Right renal cortex interstitium (tissue), 3 donors: ENCODE measurements around the gene KHDC1. TPM values are rescaled to one million over a fixed set of nuclear protein-coding genes. Genes with fewer than 3 reads are reported as not detected.
"Not testable (repeated sequence)": the region's sequence is repeated elsewhere in the genome, so short reads cannot be mapped to it uniquely, and the experiment has no call there.

Experiments
- DNase-seq, 3 donors: peaks; one replicate each; pipeline ENCODE4 v3.0.0-alpha.2; 2013; ENCODE audit warnings: low read depth in 3 of 3, low spot score in 2 of 3
- polyA plus RNA-seq, 3 donors: library from polyadenylated mRNA; unstranded; fragments of 120-200 nt; gene quantifications; one replicate each; pipeline ENCODE4 v1.2.1, GENCODE V29; 2013; ENCODE audit not compliant: insufficient read length in 3 of 3

The KHDC1 gene
- polyA plus RNA-seq, 3 donors: 8.5 to 8.6 (median 8.5) TPM

DNA sequence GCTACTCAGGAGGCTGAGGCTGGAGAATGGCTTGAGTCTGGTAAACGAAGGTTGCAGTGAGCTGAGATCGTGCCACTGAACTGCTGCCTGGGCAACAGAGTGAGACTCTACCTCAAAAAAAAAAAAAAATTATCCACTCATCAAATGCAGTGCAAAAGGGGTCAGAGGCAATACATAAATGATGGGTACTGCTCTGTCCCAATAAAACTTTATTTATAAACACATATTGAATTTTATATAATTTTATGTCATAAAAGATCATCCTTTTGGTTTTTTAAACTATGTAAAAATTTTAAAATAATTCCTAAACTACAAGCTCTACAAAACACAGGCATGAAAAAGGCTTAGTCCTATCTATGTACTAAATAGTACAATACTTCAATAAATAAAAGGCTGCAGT is 10.3 kb downstream of the KHDC1 start:
- DNase-seq: no peak

DNA sequence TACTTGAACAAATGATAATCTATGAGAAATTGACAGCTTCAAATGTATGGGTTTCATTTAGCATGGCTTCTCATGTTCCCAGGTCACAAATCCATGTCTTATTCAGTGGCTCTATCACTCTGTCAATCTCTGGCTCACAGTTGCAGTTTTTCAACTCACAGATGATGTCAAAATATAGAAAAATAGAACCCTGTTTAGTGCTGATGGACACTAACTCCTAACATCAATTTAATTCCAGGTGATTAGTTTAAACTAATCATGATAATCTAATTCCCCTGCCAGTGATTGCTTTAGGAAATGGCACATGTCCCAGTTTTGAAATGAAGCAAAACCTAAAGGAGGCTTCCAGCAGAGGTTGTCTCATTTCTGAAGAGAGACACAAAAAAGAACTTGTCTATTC is 13.0 kb downstream of the KHDC1 start:
- no peak for DNase-seq

DNA sequence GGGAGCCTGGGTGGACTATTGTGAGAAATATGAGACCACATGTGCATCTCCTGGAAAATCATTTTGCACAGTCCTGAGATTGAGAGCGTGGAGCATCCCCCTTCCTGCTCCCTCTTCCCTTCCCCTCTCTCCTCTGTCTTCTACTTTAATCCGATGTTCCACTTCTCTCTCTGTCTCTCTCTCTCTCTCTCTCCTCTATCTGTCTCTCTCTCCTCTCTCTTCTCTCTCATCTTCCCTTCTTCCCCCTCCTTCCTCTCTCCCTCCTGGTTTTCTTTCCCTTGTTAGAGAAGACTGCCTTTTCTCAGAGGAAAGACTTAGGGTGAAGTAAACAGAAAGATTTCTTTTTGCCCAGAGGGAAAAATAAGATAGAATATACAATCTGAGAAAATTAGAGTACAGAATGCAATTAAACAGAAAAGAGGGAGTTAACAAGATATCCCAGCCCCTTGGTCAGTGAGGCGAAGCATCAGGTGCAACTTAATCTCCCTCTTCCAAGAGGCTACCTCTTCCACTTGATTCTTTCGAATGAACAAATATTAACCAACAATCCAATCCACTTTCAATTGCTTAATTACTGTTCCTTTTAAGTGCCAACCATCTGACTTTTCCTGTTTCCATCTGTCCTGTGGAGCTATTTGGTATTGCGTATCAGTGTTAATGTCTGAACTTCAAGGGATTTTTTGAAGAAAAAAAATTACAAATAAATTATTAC is 14.6 kb downstream of the KHDC1 start:
- DNase-seq: no peak

DNA sequence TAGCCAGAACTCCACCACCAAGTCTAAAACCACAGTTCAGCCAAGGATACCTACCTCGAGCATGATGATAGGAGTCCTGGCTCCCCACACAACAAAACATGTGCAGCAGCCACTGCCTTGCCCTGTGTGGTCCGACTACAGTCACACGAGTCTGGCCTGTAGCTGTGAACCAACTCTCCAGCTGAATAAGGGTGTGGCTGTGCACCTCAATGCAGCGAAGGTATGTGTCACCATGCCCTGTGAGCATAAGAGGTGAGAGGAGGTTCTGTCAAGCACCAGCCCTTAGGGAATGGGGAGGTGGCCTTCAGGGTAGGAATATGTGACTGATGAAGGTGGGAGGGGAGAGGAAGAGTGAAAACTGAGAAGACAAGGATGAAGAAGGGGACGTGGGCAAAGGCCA is 21.0 kb downstream of the KHDC1 start:
- no peak for DNase-seq

DNA sequence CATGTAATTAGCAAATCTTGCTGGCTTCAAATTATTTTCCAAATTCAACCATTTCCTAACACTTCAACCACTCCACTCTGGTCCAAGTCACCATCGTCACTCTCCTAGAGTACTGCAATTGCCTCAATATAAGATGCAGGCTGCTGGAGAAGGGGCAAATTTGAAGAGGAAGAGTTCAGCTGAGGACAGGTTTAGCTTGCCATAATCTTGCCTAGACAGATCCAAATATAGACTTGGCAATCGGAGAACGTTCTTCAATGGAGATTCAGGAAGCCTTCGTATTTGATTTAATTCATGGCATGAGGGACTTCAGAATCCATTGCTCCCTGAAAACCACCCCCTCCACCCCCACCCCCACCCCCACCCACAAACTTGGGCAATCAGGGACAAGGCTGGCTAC is 22.3 kb downstream of the KHDC1 start:
- DNase-seq: no peak

DNA sequence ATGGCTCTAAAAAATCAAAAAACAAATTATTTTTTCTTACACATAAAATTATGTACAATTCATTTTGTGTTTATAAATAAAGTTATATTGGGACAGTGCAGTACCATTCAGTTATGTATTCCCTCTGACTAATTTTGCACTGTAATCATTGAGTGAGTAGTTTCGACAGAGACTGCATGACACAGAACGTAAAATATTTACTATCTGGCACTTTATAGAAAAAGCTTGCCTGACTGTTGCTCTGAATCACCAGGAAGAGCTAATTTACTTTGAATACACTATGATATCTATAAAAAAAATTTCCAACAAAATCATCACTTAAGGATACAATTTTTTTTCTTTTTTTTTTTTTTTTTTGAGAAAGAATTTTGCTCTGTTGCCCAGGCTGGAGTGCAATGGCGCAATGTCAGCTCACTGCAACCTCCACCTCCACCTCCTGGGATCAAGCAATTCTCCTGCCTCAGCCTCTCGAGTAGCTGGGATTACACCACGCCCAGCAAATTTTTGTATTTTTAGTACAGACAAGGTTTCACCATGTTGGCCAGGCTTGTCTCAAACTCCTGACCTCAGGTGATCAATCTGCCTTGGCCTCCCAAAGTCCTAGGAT is 26.7 kb downstream of the KHDC1 start:
- no peak for DNase-seq

DNA sequence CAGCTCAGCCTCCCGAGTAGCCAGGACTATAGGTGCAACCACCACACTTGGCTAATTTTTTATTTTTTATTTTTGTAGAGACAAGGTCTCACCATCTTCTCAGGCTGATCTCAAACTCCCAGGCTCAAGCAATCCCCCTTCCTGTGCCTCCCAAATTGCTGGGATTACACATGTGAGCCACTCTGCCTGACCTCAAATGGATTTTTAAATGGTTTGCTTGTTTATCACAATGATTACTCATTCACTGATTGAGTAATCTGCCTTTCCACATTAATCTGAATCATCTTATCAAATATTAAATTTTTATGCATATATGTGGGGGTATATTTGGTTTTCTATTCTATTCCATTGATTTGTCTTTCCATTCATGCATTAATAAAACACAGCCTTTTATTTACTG is 28.3 kb downstream of the KHDC1 start:
- no peak for DNase-seq

DNA sequence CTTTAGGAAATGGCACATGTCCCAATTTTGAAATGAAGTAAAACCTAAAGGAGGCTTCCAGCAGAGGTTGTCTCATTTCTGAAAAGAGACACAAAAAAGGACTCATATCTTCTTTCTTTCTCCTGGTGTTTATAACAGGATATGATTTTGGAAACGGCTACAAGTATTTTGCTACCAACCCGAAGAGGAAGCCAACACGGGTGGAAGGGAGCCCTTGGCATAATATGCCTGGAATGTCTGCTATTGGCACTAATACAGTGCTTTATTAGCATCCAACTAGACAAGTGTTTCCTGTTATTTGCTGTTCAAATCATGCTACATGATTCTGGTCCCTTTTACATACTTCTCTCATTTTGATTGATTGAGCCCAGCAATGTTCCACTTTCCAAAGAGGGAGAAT is 29.0 kb downstream of the KHDC1 start:
- not testable (repeated sequence) for DNase-seq

DNA sequence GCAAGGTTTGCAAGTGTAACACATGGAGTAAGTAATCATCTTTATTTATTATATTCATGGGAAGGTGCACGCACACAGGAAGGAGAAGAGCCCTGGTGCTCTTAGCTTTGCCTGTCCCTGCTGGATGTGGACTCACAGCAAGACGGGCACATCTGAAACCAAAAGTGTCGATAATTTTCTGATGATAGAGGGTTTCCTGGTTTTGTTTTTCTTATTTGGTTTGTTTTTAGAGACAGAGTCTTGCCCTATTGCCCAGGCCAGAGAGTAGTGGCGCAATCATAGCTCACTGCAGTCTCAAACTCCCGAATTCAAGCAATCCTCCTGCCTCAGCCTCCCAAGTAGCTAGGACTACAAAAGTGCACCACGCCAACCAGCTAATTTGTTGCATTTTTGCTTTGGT is 29.9 kb downstream of the KHDC1 start:
- DNase-seq: no peak

DNA sequence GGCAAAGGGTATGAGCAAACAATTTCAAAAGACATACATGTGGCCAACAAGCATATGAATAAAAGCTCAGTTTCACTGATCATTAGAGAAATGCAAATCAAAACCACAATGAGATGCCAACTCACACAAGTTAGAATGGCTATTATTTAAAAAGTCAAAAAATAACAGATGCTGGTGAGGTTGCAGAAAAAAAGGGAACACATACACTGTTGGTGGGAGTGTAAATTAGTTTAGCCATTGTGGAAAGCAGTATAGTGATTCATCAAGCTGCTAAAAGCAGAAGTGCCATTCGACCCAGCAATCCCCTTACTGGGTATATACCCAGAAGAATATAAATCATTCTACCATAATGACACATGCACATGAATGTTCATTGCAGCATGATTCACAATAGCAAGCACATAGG is 31.0 kb downstream of the KHDC1 start:
- DNase-seq: no peak

DNA sequence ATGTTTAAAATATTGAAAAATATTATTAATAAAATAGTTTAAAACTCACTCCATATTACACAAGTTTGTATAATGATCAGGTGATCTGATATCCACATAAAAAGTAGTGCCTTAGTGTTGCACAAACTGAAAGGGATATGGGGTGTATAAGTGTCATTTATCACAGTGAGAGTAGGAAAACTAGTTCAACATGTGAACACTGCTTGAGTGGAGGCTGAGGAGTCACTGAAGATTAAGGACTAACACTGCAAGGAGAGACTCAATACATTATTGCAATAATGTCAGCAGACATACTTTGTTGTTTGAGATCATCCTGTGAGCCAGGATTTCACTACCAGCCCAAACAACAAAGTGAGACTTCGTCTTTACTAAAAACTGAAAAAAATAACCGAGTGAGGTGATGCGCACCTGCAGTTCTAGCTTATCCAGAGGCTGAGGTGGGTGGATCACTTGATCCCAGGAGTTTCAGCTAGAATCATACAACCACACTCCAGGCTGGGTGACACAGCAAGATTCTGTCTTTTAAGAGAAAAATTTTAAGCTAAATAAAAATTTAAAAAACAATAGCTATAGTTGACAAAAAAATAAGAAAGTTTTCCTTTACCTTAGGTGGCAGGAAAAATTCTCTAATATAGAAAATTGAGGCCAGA is 35.3 kb downstream of the KHDC1 start:
- DNase-seq: no peak

DNA sequence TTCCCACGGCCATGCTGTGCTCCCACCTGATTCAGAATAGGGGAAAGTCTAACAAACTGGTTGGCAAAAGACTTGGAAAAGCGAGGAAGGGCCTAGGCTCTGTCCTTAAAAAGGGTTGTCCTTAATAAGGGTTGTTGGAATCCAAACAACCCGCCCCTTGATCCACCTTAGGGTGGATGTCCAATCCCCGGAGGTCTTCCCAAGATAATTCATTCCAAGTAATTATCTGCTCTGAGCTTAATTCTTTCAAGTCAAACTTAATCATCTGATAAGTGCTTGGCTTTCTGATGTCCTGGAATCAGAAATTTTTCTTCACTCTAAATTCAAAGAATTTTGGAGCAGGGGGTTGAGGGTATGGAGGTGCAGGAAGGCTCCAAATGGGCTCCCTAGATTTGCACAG is 37.6 kb downstream of the KHDC1 start, which contains the start of gene KHDC1L:
TSS of gene KHDC1L (minus strand) at position 101 of the 400 bp plus-strand sequence. CDS start at position 13, 88 bp downstream.
- no peak for DNase-seq

DNA sequence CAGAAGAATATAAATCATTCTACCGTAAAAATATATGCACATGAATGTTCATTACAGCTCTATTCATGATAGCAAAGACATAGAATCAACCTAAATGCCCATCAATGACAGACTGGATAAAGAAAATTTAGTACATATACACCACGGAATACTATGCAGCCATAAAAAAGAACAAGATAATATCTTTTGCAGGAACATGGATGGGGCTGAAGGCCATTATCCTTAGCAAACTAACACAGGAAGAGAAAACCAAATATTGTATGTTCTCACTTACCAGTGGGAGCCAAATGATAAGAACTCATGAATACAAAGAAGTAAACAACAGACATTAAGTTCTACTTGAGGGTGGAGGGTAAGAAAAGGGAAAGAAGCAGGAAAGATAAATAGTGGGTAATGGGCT is 46.1 kb downstream of the KHDC1 start:
- no peak for DNase-seq

DNA sequence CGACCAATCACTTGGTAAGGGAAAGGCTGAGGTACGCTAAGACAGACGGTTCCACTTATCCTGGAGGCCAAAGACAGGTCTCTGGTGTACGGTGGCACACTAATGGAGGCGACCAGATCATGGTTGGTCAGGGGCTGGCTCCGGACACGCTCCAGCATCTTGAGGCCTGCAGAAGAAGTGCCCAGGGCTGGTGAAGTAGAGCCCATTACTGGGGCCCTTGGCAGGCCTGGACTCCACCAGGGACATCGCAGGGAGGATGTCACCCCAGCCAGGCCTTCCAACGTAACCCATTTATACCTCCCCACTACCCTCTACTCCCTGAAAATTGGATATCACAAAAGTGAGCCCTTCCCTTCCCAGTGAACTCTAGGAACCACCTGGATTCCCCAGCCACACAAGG is 53.9 kb downstream of the KHDC1 start:
- DNase-seq: no peak

DNA sequence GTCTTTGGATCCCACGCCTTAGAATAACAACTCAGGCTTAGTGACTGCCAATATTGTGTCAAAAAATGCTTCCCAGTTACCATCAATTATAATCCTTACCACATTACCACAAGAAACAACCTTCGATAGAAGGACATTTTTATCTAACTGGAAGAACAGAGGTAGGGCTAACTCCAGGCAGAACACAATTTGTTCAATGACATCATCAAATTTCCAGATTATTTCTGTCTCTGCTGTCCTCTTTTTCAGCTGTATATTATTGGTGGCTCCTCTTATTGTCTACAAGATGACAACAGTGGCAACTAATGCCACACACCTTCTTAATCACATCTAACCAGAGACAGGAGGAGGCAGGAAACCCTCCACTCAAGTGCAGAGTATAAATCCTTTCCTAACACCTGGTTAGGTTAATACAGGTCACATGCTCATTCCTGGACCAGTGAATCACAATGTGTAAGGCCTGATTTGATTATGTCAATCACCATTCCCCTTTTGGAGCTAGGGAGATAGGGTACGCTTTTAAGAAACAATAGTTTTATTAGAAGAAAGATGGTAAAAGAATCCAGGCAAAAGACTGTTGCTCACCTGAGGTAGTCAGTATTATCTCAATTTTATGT is 55.7 kb downstream of the KHDC1 start:
- no peak for DNase-seq

DNA sequence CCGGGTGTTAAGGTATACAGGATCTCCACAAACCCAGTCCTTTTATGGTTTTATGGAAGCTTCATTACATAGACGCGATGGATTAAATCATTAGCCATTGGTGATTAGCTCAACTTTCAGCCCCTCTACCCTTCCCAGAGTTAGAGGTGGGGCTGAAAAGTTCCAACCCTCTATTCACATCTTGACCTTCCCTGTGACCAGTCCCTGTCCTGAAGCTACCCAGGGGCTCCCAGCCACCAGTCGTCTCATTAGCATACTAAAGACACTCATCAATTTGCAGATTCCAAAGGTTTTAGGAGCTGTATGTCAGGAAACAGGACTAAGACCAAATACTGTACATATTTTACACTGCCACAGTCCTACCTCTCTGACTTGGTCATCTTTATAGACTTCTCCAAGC is 58.7 kb downstream of the KHDC1 start:
- DNase-seq: no peak

DNA sequence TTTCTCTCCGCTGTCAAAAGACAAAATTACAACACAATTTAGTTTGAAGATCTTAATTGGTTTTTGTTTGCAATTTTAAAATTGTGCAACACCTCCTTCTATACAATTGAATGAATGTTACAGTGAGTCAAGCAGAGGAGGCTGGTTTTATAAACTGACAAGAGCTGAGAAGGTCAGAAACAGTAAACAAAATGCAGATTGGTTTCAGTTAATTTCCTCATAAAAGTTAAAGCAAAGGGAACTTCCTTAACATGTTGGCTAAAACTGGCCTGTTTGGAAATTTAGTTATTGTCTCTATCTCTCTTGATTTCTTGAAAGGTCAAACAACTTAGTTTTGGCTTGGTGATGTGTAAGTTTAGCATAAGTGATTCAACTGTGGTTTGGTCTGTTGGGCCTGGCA is 59.9 kb downstream of the KHDC1 start:
- no peak for DNase-seq

DNA sequence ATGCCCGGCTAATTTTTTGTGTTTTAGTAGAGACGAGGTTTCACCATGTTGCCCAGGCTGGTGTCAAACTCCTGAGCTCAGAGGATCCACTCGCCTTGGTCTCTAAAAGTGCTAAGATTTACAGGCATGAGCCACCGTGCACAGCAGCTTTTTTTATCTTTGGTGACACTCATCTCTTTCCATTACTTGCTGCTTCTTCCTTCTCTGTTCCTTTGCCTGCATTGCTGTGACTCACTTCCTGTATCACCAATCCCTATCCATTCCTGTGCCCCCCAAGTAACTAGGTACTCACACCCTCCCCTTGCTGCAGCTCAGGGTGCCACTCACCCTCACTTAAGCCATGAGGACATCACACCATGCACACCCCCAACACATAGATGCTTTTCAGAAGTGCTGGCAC is 62.3 kb downstream of the KHDC1 start:
- DNase-seq: no peak

DNA sequence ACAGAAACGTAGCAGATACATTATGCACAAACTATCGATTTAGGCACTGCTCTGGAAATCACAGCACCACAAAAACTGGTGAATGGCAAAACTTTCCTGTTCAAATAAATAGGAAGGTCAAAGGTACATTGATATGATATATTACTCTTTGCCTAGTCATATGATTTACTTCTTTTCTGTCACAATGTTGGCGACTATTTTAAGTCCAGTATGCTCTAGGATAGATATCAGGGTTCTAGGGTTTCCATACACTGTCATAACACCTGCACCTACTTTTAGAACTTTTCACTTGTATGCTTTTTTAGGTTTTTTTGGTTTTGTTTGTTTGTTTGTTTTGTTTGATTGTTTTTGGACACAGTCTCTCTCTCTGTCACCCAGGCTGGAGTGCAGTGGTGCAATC is 62.7 kb downstream of the KHDC1 start:
- DNase-seq: no peak

DNA sequence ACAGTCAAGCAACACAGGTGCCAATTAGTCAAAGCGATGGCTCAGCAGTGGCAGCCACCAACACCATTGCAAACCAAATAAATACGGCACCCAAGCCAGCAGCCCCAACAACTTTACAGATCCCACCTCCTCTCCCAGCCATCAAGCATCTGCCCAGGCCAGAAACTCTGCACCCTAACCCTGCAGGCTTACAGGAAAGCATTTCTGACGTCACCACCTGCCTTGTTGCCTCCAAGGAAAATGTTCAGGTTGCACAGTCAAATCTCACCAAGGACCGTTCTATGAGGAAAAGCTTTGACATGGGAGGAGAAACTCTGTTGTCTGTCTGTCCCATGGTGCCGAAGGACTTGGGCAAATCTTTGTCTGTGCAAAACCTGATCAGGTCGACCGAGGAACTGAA is 68.3 kb downstream of the KHDC1 start:
- no peak for DNase-seq

DNA sequence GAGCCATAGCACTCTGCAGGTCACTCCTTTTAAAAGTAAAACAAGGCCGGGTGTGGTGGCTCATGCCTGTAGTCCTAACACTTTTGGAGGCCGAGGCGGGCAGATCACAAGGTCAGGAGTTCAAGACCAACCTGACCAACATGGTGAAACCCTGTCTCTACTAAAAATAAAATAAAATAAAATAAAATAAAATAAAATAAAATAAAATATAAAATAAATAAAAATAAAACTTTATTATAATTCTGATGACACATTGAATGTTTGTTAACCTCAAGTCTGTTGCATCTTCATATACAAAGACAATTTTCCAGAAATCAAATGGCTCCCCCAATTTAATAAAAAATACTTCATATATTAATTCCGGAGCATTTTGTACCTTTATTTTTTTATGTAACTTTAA is 69.7 kb downstream of the KHDC1 start:
- DNase-seq: not testable (repeated sequence)
